AG04450 (cell line): ENCODE results near the gene DLGAP3. TPM values are rescaled to one million over a fixed set of nuclear protein-coding genes. Genes with fewer than 3 reads are reported as not detected.
"Not testable (repeated sequence)": the region's sequence is repeated elsewhere in the genome, so short reads cannot be mapped to it uniquely, and the experiment has no call there.

Experiments used
- CTCF ChIA-PET: fragments of 300-600, 350-600 bp; formaldehyde crosslinking; extraction: SDS; loops from one replicate; lab custom pipeline; 2022; ENCODE audit warnings: antibody characterized with exemption, inconsistent platforms; lab: Charles Lee
- POLR2A ChIA-PET: fragments of 350-600 bp; formaldehyde crosslinking; extraction: SDS; loops from one replicate; lab custom pipeline; 2021; ENCODE audit warnings: antibody characterized with exemption, inconsistent platforms; lab: Yijun Ruan, JAX
- DNase-seq: peaks from one replicate; pipeline ENCODE4 v3.0.0-alpha.2; 2011; ENCODE audit warnings: low read depth, low spot score
- H3K27ac ChIP-seq: one replicate; pipeline ENCODE4 v1.5.1; 2012; ENCODE audit warnings: low read depth, low read length, control low read depth
- H3K27me3 ChIP-seq: one replicate; pipeline ENCODE4 v1.6.0; 2012; ENCODE audit warnings: low read length; ENCODE audit not compliant: control insufficient read depth, insufficient read depth
- H3K4me3 ChIP-seq: 2 replicates; pipeline ENCODE4 v1.5.1; 2011; ENCODE audit warnings: mild to moderate bottlenecking, low read depth, low read length, control low read depth
- H3K9me3 ChIP-seq: 2 replicates; pipeline ENCODE4 v1.5.1; 2012; ENCODE audit warnings: low read length; ENCODE audit not compliant: control insufficient read depth, insufficient read depth
- polyA plus RNA-seq: library from polyadenylated mRNA; depleted of rRNA; stranded (reverse); fragments of >200 nt; gene quantifications from 2 replicates; pipeline ENCODE4 v1.2.3, GENCODE V29; 2011
- TF ChIP-seq, protein P1 (sequence below): IDR thresholded peaks from 2 replicates; pipeline ENCODE4 v1.5.1; 2011; ENCODE audit warnings: low read depth, low read length, control low read depth, inconsistent platforms

The DLGAP3 gene
- polyA plus RNA-seq, 1 experiment, result not detected

DNA sequence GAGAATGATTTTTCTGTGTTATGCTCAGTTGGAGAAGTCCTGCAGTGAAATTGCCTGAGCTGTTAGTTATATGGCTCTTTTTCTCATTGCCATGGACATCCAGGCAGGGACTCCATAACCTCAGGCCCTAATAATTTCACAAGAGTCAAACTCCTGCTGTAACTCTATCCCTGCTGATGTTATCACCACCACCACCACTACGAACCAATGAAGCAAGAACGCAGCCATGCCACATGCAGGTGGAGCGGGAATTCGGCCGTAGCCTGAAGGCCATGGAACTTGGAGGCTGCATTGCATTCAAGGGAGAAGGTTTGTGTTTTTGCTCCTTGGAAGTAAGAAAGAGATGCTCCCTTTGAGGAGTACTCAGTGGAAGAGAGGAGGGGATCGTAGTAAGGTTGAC lies 16.8 kb upstream of the DLGAP3 start:
- ChIA-PET POLR2A (no interaction called here), CTCF (no interaction called here)
- no peaks in the 10 kb centered on the region; the same call in 1 of the 2 replicates for H3K9me3 ChIP-seq
- no peak overlapping the region for H3K4me3 ChIP-seq
- DNase-seq, result no peak
- TF ChIP-seq, protein P1, sequence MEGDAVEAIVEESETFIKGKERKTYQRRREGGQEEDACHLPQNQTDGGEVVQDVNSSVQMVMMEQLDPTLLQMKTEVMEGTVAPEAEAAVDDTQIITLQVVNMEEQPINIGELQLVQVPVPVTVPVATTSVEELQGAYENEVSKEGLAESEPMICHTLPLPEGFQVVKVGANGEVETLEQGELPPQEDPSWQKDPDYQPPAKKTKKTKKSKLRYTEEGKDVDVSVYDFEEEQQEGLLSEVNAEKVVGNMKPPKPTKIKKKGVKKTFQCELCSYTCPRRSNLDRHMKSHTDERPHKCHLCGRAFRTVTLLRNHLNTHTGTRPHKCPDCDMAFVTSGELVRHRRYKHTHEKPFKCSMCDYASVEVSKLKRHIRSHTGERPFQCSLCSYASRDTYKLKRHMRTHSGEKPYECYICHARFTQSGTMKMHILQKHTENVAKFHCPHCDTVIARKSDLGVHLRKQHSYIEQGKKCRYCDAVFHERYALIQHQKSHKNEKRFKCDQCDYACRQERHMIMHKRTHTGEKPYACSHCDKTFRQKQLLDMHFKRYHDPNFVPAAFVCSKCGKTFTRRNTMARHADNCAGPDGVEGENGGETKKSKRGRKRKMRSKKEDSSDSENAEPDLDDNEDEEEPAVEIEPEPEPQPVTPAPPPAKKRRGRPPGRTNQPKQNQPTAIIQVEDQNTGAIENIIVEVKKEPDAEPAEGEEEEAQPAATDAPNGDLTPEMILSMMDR, result no peak
- H3K27me3 ChIP-seq, result no peaks in the 10 kb centered on the region
- H3K27ac ChIP-seq, result no peak overlapping the region

DNA sequence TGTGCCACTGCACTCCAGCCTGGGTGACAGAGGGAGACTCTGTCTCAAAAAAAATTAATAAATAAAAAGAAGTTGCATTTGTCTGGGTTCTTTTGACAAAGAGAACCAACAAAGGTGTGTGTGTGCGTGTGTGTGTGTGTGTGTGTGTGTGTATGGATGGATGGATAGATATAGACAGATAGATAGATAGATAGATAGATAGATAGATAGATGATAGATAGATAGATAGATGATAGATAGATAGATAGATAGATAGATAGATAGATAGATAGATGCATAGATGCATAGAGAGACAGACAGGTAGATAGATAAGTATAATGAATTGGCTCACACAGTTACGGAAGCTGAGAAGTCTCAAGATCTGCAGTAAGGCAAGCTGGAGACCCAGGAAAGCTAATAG lies 12.3 kb upstream of the DLGAP3 start:
- DNase-seq, H3K4me3 ChIP-seq, H3K27ac ChIP-seq, POLR2A ChIA-PET, CTCF ChIA-PET, H3K27me3 ChIP-seq, H3K9me3 ChIP-seq: not testable (repeated sequence)

DNA sequence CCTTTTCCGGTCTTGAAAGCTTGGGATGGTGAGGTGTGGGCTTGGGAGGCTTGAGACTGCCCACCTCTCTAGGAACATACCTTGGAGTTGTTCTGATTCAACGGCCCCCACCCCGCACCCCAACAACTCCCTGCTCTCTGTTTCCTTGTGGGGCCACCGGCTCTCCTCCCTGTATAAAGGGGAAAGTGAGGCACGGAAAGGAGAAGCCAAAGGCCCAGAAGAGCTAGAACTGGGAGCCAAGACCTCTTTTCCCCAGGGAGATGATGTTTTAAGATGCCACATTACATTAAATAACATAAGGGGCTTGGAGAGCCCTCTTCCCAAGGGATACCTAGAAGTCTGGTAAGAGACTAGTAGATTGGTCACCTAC lies 1.2 kb upstream of the DLGAP3 start:
- CTCF ChIA-PET, result no interaction called here
- no peak for DNase-seq
- TF ChIP-seq, protein P1, result no peak
- POLR2A ChIA-PET, result no interaction called here
- Histone ChIP-seq H3K27ac (no peak overlapping the region), H3K9me3 (no peaks in the 10 kb centered on the region; the same call in 1 of the 2 replicates), H3K4me3 (no peak overlapping the region), H3K27me3 (peaks cover 43% of the 10 kb centered on the region)

DNA sequence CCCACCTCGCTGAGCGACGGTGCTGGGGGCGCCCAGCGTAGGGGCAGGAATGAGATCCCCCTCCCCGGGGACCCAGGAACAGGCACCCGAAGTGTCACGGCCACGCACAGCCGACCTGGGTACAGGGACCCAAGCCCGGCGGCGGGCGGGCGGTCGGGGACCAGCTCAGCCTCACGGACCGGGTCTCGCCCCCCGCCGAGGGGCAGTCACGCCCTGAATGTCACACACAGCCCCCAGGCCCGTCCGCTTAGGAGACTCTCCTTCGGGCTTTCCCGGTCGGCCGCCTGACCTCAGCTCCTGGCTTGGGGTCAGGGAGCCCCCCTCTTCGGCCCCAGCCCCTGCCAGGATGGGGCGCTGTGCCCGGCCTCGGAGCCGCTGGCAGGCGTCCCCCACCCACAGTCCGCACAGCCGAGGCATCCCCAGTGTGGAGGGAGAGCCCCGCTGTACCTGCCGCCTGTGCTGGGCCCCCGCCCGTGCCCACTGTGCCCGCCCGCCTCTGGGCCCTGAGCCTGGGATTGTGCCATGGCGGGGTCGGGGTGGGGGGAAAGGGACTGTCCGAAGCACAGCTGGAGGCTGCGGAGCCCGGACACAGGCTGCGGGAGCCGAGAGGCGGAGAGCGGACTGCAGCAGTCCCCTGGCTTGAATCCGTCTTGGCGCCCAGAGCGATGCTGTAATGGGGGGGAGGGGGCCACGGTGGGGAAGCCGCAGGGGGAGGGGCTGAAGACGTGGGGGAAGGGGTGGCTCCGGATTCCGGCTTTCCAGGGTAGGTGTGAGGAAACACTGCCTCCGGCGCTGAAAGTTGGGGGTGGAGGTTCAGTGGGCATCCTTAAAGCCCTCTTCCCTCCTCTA lies 627 bp upstream of the DLGAP3 start:
- H3K4me3 ChIP-seq, result peak overlapping the region; percentile 10; the same call in 1 of the 2 replicates
- H3K27ac ChIP-seq, result no peak overlapping the region
- ChIA-PET CTCF (no interaction called here), POLR2A (no interaction called here)
- TF ChIP-seq, protein P1, result no peak
- no peaks in the 10 kb centered on the region; the same call in 1 of the 2 replicates for H3K9me3 ChIP-seq
- peaks cover 43% of the 10 kb centered on the region for H3K27me3 ChIP-seq
- DNase-seq, result no peak

DNA sequence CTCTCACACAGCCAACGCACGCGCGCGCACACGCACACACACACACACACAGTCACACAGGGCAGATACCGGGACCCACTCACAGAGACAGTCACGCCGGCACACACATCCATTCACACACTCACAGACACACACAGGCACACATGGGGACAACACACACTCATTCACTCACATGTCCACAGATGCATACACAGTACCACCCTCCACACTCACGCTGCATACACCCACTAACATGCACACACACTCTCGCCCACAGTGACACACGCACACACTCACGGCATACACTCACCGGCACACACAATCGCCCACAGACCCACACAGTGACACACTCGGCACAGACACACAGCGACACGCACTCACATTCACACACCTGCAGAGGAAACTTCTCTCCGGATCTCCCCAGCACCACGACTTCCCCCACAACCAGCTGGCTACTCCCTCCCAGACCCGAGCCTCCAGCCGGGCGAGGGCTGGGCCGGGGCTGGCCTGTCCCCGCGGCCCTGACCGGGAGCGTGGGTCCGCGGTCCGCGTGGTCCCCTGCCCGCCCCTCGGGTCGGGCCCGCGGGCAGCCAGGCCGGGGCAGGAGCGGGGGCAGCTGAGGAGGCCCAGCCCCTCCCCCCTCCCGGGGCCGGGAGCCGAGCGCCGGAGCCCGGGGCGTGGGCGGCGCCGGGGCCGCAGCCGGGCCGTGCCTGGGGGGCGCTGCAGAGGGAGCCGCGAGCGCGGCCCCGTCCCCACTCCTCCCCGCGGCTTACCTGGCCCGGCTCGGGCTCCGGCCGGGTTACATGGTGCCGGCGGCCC lies 552 bp downstream of the DLGAP3 start:
- Histone ChIP-seq H3K4me3 (no peak overlapping the region), H3K9me3 (no peaks in the 10 kb centered on the region; the same call in 1 of the 2 replicates), H3K27me3 (peaks cover 45% of the 10 kb centered on the region), H3K27ac (no peak overlapping the region)
- ChIA-PET POLR2A (no interaction called here), CTCF (no interaction called here)
- TF ChIP-seq, protein P1, result no peak
- no peak for DNase-seq
